ENCODE data around the gene MFGE8.

DNA sequence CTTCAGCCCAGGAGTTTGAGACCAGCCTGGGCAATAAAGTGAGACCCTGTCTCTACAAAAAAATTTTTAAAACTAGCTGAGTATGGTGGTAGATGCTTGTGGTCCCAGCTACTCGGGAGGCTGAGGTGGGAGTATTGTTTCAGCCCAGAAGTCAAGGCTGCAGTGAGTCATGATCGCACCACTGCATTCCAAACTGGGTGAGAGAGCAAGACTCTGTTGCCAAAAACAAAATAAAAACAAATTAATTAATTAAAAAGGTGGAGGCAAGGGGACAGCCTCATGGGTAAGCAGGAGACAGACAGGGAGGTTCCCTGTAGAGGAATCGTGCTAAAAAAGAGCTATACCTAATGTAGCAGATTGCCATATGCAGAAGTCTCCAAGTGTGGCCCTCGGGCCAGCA is 30.4 kb downstream of the MFGE8 start:
- TF ChIP-seq ZNF384 (IDR thresholded peaks at IDR 0.05) (no peak), FOXM1 (IDR thresholded peaks at IDR 0.05; ENCODE audit: borderline replicate concordance) (no peak), HDGF (IDR thresholded peaks at IDR 0.05; ENCODE audit: borderline replicate concordance) (no peak), SP1 (IDR thresholded peaks at IDR 0.05) (no peak), NFRKB (IDR thresholded peaks at IDR 0.05) (no peak), SUZ12 (IDR thresholded peaks at IDR 0.05) (no peak), TARDBP (IDR thresholded peaks at IDR 0.05) (no peak), FOXA1 (IDR thresholded peaks at IDR 0.05) (no peak)
